Type B pancreatic cell (in vitro differentiated cells): Measurements from ENCODE around the gene ESAM. TPM values are rescaled to one million over a fixed set of nuclear protein-coding genes. Genes with fewer than 3 reads are reported as not detected.
"Not testable (repeated sequence)": the region's sequence is repeated elsewhere in the genome, so short reads cannot be mapped to it uniquely, and the experiment has no call there.

ENCODE experiments used
- DNase-seq: peaks from one replicate; pipeline ENCODE4 v3.0.0; 2021; ENCODE audit warnings: mixed read lengths; ENCODE audit not compliant: unreplicated experiment; ENCODE audit errors: extremely low spot score
- H3K27ac Mint-ChIP-seq: 2 replicates; pipeline ENCODE4 v1.8.0; 2021; ENCODE audit warnings: mild to moderate bottlenecking, mixed read lengths
- H3K27me3 Mint-ChIP-seq: 2 replicates; pipeline ENCODE4 v1.8.0; 2021; ENCODE audit warnings: mixed read lengths
- H3K36me3 Mint-ChIP-seq: 2 replicates; pipeline ENCODE4 v1.8.0; 2021; ENCODE audit warnings: mixed read lengths
- H3K4me1 Mint-ChIP-seq: one replicate; pipeline ENCODE4 v1.8.0; 2021; ENCODE audit warnings: mixed read lengths; ENCODE audit not compliant: unreplicated experiment
- H3K4me3 Mint-ChIP-seq: 2 replicates; pipeline ENCODE4 v1.8.0; 2021; ENCODE audit warnings: mild to moderate bottlenecking, mixed read lengths
- H3K9me3 Mint-ChIP-seq: 2 replicates; pipeline ENCODE4 v1.8.0; 2021; ENCODE audit warnings: mixed read lengths
- total RNA-seq: library from RNA; stranded (reverse); gene quantifications from 2 replicates; pipeline ENCODE4 v1.2.1, GENCODE V29; 2021; ENCODE audit warnings: low replicate concordance
- TF ChIP-seq, protein P1 (sequence below): fragments of 200-600 bp; sonication (generic); conservative IDR thresholded peaks from 2 replicates; pipeline ENCODE4 v1.5.0; 2021; ENCODE audit warnings: antibody characterized with exemption, mild to moderate bottlenecking

The ESAM gene
- total RNA-seq, 1 donor from 2014 or later = 3.7 TPM

DNA sequence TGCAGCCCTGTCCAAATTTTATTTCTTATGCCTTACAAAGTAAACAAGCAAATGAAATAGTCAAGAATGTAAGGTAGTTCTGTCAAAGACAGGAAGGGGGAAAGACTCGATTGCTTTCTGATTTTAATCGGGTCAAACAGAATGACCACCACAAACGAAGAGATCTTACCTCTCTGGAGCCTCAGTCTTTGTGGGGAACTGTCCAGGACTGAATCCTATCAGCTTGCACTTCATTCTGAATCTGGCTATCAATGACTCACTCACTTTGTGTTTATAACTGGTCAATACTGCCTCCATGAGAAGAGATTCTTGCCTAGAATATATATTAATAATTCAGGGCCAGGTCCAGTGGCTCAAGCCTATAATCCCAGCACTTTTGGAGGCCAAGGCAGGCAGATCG lies 20.9 kb upstream of the ESAM start:
- H3K36me3 Mint-ChIP-seq = peaks cover 7% of the 10 kb centered on the region
- H3K4me1 Mint-ChIP-seq = peaks cover 3% of the 10 kb centered on the region

DNA sequence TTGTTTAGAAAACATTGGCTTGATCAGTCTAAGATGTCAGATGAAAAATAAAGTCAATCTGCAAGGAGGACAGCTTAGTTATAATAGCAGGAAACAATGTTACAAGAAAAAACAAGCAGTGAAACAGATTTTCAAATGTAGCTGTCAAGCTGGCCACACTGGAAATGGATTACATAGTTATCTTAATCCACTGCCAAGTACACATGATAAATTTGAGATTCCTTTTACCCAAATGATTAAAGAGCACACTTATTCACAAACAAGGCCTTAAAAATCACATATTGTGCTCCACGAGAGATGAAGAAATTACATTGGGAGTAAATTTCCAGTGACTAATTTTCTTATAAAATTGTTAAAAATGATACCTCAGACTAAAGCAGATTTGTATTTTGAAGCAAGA lies 17.5 kb upstream of the ESAM start:
- no peaks in the 10 kb centered on the region for H3K27me3 Mint-ChIP-seq
- no peak for DNase-seq
- TF ChIP-seq, protein P1, sequence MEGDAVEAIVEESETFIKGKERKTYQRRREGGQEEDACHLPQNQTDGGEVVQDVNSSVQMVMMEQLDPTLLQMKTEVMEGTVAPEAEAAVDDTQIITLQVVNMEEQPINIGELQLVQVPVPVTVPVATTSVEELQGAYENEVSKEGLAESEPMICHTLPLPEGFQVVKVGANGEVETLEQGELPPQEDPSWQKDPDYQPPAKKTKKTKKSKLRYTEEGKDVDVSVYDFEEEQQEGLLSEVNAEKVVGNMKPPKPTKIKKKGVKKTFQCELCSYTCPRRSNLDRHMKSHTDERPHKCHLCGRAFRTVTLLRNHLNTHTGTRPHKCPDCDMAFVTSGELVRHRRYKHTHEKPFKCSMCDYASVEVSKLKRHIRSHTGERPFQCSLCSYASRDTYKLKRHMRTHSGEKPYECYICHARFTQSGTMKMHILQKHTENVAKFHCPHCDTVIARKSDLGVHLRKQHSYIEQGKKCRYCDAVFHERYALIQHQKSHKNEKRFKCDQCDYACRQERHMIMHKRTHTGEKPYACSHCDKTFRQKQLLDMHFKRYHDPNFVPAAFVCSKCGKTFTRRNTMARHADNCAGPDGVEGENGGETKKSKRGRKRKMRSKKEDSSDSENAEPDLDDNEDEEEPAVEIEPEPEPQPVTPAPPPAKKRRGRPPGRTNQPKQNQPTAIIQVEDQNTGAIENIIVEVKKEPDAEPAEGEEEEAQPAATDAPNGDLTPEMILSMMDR = no peak
- peaks cover 26% of the 10 kb centered on the region for H3K36me3 Mint-ChIP-seq
- H3K27ac Mint-ChIP-seq = no peak overlapping the region
- no peak overlapping the region for H3K4me3 Mint-ChIP-seq
- H3K4me1 Mint-ChIP-seq = peaks cover 3% of the 10 kb centered on the region
- H3K9me3 Mint-ChIP-seq = no peaks in the 10 kb centered on the region

More for the DNA sequence above, 20.9 kb upstream of the ESAM start:
- Mint-ChIP-seq H3K9me3 (no peaks in the 10 kb centered on the region), H3K27ac (no peak overlapping the region), H3K27me3 (no peaks in the 10 kb centered on the region), H3K4me3 (no peak overlapping the region)
- no peak for DNase-seq
- TF ChIP-seq, protein P1 = no peak

DNA sequence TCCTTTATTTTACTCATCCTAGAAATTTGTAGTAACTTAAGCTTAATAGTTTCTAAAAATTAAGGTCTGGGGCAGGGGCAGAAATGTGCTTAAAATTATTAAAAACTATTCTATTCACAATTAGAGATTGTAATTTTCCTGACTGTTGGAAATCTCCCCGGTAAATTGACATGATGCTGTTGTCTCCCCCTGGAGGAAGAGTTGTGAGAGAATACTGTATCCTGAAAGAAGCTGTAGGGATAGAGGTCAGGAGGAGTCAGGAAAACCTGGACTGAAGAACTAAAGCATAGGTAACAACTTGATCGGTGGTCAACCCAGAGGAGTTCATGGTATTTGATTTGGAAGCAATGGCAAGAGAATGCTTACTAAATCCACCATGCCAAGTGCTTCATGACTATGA lies 16.2 kb upstream of the ESAM start:
- Mint-ChIP-seq H3K36me3 (peaks cover 26% of the 10 kb centered on the region), H3K4me1 (peaks cover 3% of the 10 kb centered on the region), H3K9me3 (no peaks in the 10 kb centered on the region), H3K4me3 (no peak overlapping the region), H3K27me3 (no peaks in the 10 kb centered on the region), H3K27ac (no peak overlapping the region)
- TF ChIP-seq, protein P1 = peak; percentile 46
- no peak for DNase-seq

DNA sequence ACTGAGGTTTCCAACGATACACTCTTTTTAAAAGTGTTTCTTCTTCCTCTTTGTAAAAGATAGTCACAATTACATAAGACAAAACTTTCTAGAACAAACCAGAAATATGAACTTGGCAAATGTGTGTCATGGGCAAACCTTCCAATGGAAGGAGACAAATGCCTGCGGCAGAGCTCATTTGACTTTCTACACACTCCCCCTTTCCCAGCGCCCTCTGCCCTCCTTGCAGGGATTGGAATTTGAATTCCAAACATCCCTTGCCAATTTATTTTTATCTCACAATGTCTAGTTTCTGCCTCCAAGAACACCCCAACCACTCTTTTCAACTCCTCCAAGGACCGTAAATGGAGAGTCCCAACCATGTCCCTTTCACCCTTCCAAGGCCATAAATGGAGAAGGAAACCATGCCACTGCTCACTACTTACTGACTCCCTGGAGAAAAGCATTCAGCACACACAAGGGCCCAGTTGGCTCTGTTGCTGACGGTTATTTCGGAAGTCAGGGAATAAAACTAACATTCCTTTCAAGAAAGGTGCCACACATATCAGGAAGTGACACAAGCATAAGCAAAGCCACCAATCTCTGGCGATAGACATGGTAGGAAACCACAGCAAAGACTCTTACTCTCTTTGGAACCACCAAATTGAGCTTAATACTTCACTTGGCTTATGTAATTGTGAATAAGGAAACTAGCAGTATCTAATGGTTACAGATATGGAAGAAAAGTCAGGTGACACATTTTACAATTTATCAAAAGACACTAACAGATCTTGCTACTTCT lies 15.0 kb upstream of the ESAM start:
- Mint-ChIP-seq H3K27me3 (no peaks in the 10 kb centered on the region), H3K36me3 (peaks cover 27% of the 10 kb centered on the region), H3K9me3 (no peaks in the 10 kb centered on the region), H3K4me3 (no peak overlapping the region), H3K4me1 (peaks cover 3% of the 10 kb centered on the region), H3K27ac (no peak overlapping the region)
- TF ChIP-seq, protein P1 = no peak
- no peak for DNase-seq

DNA sequence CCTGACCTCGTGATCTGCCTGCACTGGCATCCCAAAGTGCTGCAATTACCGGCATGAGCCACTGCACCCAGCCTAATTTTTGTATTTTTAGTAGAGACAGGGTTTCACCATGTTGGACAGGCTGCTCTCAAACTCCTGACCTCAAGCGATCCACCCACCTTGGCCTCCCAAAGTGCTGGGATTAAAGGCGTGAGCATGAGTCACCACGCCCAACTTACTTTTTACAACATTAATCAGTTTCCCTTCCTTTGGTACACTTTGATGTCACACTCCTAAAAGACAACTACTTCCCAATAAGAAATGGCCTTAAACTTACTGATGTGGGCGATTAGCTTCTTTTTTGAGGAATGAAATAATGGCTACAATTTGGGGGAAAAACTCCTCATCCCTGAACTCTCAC lies 8.9 kb upstream of the ESAM start:
- not testable (repeated sequence) for H3K4me1 Mint-ChIP-seq, H3K27ac Mint-ChIP-seq

More for the DNA sequence above, 8.9 kb upstream of the ESAM start:
- H3K27me3 Mint-ChIP-seq, H3K4me3 Mint-ChIP-seq, H3K9me3 Mint-ChIP-seq, DNase-seq: not testable (repeated sequence)
- peaks cover 27% of the 10 kb centered on the region for H3K36me3 Mint-ChIP-seq
